Neural crest cell (in vitro differentiated cells): ENCODE measurements around the gene ATG5. TPM values are rescaled to one million over a fixed set of nuclear protein-coding genes. Genes with fewer than 3 reads are reported as not detected.

Experiments
- DNase-seq: peaks from one replicate; pipeline ENCODE4 v3.0.0; 2021; ENCODE audit warnings: low read depth, mixed read lengths, low spot score
- H3K27ac Mint-ChIP-seq: one replicate; pipeline ENCODE4 v1.8.0; 2021; ENCODE audit warnings: mild to moderate bottlenecking, mixed read lengths; ENCODE audit not compliant: unreplicated experiment
- H3K27me3 Mint-ChIP-seq: 2 replicates; pipeline ENCODE4 v1.8.0; 2021; ENCODE audit warnings: low read depth, mild to moderate bottlenecking, mixed read lengths
- H3K36me3 Mint-ChIP-seq: 2 replicates; pipeline ENCODE4 v1.8.0; 2021; ENCODE audit warnings: low read depth, mild to moderate bottlenecking, mixed read lengths
- H3K4me1 Mint-ChIP-seq: 2 replicates; pipeline ENCODE4 v1.8.0; 2021; ENCODE audit warnings: mixed read lengths
- H3K4me3 Mint-ChIP-seq: one replicate; pipeline ENCODE4 v1.8.0; 2021; ENCODE audit warnings: mild to moderate bottlenecking, mixed read lengths
- H3K9me3 Mint-ChIP-seq: 2 replicates; pipeline ENCODE4 v1.8.0; 2021; ENCODE audit warnings: mixed read lengths
- CTCF ChIP-seq: fragments of 200-600 bp; sonication (generic); conservative IDR thresholded peaks from 2 replicates; pipeline ENCODE4 v1.5.0; 2021; ENCODE audit warnings: antibody characterized with exemption, mild to moderate bottlenecking
- total RNA-seq: library from RNA; stranded (reverse); gene quantifications from 2 replicates; pipeline ENCODE4 v1.2.1, GENCODE V29; 2021

Gene ATG5
- total RNA-seq, 1 donor from 2014 or later = 22.5 TPM

- Mint-ChIP-seq H3K9me3 (peaks cover 2% of the 10 kb centered on the region), H3K4me1 (peaks cover 26% of the 10 kb centered on the region), H3K36me3 (no peaks in the 10 kb centered on the region), H3K27me3 (no peaks in the 10 kb centered on the region), H3K4me3 (no peak overlapping the region), H3K27ac (no peak overlapping the region)
- no peak for DNase-seq
- TF ChIP-seq CTCF = no peak
Measured at GRCh38 chr6:106161893-106162292, 163.7 kb downstream of the ATG5 start.

GRCh38 chr6:106161311-106161874 is 164.2 kb downstream of the ATG5 start:
- H3K27ac Mint-ChIP-seq = no peak overlapping the region
- H3K4me1 Mint-ChIP-seq = peaks cover 28% of the 10 kb centered on the region
- H3K36me3 Mint-ChIP-seq = no peaks in the 10 kb centered on the region
- TF ChIP-seq CTCF = no peak
- DNase-seq = no peak
- peaks cover 2% of the 10 kb centered on the region for H3K9me3 Mint-ChIP-seq
- H3K4me3 Mint-ChIP-seq = no peak overlapping the region
- H3K27me3 Mint-ChIP-seq = no peaks in the 10 kb centered on the region

GRCh38 chr6:106160189-106160588 is 165.4 kb downstream of the ATG5 start:
- Mint-ChIP-seq H3K27me3 (no peaks in the 10 kb centered on the region), H3K4me3 (no peak overlapping the region), H3K36me3 (no peaks in the 10 kb centered on the region), H3K9me3 (no peaks in the 10 kb centered on the region), H3K27ac (no peak overlapping the region), H3K4me1 (peaks cover 32% of the 10 kb centered on the region)
- no peak for TF ChIP-seq CTCF
- no peak for DNase-seq

GRCh38 chr6:106159531-106159940 is 166.0 kb downstream of the ATG5 start:
- Mint-ChIP-seq H3K9me3 (no peaks in the 10 kb centered on the region), H3K4me1 (peaks cover 32% of the 10 kb centered on the region), H3K27ac (peak overlapping the region; percentile 65), H3K4me3 (no peak overlapping the region), H3K36me3 (no peaks in the 10 kb centered on the region), H3K27me3 (no peaks in the 10 kb centered on the region)
- DNase-seq = no peak
- no peak for TF ChIP-seq CTCF

- no peaks in the 10 kb centered on the region for H3K27me3 Mint-ChIP-seq
- DNase-seq = no peak
- H3K4me1 Mint-ChIP-seq = peaks cover 30% of the 10 kb centered on the region
- peak overlapping the region; percentile 91 for H3K27ac Mint-ChIP-seq
- TF ChIP-seq CTCF = no peak
- H3K4me3 Mint-ChIP-seq = no peak overlapping the region
- no peaks in the 10 kb centered on the region for H3K9me3 Mint-ChIP-seq
- H3K36me3 Mint-ChIP-seq = no peaks in the 10 kb centered on the region
Measured at GRCh38 chr6:106158816-106159215, 166.7 kb downstream of the ATG5 start.
